Ishikawa (cell line): Measurements from ENCODE around the gene RBKS.

Source experiments
- CEBPB ChIP-seq: IDR thresholded peaks from 2 replicates; pipeline ENCODE4 v1.6.1; 2012
- MAX ChIP-seq: IDR thresholded peaks from 2 replicates; pipeline ENCODE4 v1.6.1; 2012
- REST ChIP-seq: IDR thresholded peaks from 2 replicates; pipeline ENCODE4 v1.6.1; 2012; ENCODE audit warnings: low read depth, mild to moderate bottlenecking

- TF ChIP-seq CEBPB (no peak), REST (no peak), MAX (no peak)
Measured at GRCh38 chr2:27756544-27757498, 133.4 kb downstream of the RBKS start.
